Measurements from ENCODE around the gene KNL1. TPM values are rescaled to one million over a fixed set of nuclear protein-coding genes. Genes with fewer than 3 reads are reported as not detected.

KNL1 gene, protein sequence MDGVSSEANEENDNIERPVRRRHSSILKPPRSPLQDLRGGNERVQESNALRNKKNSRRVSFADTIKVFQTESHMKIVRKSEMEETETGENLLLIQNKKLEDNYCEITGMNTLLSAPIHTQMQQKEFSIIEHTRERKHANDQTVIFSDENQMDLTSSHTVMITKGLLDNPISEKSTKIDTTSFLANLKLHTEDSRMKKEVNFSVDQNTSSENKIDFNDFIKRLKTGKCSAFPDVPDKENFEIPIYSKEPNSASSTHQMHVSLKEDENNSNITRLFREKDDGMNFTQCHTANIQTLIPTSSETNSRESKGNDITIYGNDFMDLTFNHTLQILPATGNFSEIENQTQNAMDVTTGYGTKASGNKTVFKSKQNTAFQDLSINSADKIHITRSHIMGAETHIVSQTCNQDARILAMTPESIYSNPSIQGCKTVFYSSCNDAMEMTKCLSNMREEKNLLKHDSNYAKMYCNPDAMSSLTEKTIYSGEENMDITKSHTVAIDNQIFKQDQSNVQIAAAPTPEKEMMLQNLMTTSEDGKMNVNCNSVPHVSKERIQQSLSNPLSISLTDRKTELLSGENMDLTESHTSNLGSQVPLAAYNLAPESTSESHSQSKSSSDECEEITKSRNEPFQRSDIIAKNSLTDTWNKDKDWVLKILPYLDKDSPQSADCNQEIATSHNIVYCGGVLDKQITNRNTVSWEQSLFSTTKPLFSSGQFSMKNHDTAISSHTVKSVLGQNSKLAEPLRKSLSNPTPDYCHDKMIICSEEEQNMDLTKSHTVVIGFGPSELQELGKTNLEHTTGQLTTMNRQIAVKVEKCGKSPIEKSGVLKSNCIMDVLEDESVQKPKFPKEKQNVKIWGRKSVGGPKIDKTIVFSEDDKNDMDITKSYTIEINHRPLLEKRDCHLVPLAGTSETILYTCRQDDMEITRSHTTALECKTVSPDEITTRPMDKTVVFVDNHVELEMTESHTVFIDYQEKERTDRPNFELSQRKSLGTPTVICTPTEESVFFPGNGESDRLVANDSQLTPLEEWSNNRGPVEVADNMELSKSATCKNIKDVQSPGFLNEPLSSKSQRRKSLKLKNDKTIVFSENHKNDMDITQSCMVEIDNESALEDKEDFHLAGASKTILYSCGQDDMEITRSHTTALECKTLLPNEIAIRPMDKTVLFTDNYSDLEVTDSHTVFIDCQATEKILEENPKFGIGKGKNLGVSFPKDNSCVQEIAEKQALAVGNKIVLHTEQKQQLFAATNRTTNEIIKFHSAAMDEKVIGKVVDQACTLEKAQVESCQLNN (N-terminal part only)
- total RNA-seq: 30.6 and 30.8 TPM in 2 replicates

DNA sequence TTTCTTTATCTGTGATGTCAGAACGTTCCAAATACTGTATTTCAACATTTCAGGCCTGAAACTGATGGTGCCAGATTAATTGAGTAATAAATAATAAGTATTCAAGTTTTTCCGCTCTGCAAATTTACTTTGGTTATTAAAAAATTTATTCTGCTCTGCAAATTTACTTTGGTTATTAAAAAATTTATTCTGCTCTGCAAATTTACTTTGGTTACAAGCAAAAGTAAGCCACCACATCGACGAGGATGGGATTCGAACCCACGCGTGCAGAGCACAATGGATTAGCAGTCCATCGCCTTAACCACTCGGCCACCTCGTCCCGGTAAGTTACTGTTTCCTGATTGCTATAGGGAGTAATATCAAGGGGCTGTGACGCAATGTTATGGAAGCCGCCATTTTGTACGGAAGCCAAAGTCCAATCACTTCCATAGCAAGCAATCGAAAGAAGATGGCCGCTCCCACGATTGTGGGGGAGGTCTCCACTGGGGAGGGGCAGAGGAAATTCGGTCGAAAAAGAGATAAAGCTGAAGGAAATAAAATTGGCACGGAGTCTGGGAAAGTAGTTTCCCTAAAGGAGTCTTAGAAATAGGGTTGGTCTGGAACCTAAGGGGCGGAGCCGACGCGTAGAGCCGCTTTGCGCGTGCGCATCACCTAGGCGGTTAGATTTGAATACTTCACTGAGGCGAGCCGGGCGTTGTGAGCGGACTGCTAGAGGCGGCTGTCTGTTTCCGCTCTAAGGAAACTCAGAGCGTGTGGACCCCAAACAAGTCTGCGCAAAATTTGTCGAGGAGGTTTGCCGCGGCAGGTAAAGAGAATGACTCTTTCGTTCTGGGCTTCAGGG is at the start of gene KNL1:
Gene KNL1 (plus strand): TSS at position 662 of the 841 bp plus-strand sequence. CDS start 8,683 bp downstream, outside the sequence.
- intact Hi-C loops (cut with micrococcal nuclease): loop anchor here (1.0 to 10.0 kb wide), 4 partner anchors 25 to 298 kb away; partner anchors contain the start of genes C15orf62, GCHFR, RAD51 and RPUSD2
- H3K9me3 Mint-ChIP-seq: no peaks in the 10 kb centered on the region
- peak; percentile 90 for DNase-seq (ENCODE audit: low spot score)
- peaks cover 24% of the 10 kb centered on the region for H3K4me1 Mint-ChIP-seq (ENCODE audit: low read depth)
- no peaks in the 10 kb centered on the region for H3K36me3 Mint-ChIP-seq (ENCODE audit: low read depth)
- H3K27ac Mint-ChIP-seq: peak within 1 kb of the TSS; percentile 99
- H3K4me3 Mint-ChIP-seq (ENCODE audit: low read depth): peak within 1 kb of the TSS; percentile 93
- no peaks in the 10 kb centered on the region for H3K27me3 Mint-ChIP-seq (ENCODE audit: low read depth)

DNA sequence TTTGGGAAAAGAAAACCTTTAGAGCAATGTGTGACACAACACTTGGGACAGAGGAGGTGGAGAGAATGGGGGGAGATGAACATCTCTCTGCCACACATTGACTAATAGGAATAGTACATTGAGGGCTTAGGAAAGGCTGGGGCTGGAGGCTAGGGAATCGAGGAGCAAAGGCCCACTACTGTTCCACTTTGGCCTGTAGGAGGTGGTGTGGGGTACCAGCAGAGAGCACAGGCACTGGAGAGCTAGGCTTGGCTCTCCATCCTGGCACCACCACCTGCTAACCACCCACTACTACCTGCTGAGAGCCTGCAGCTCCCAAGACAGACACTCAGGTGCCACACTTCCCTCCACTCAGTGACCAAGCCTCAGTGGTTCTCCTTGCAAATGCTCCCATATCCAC is 48.6 kb upstream of the KNL1 start:
- DNase-seq (ENCODE audit: low spot score): no peak
- no peaks in the 10 kb centered on the region for H3K27me3 Mint-ChIP-seq (ENCODE audit: low read depth)
- H3K4me1 Mint-ChIP-seq (ENCODE audit: low read depth): peaks cover 3% of the 10 kb centered on the region
- H3K4me3 Mint-ChIP-seq (ENCODE audit: low read depth): no peak overlapping the region
- peaks cover 7% of the 10 kb centered on the region for H3K36me3 Mint-ChIP-seq (ENCODE audit: low read depth)
- intact Hi-C loops (cut with micrococcal nuclease): no loop called here
- H3K9me3 Mint-ChIP-seq: no peaks in the 10 kb centered on the region
- no peak overlapping the region for H3K27ac Mint-ChIP-seq

DNA sequence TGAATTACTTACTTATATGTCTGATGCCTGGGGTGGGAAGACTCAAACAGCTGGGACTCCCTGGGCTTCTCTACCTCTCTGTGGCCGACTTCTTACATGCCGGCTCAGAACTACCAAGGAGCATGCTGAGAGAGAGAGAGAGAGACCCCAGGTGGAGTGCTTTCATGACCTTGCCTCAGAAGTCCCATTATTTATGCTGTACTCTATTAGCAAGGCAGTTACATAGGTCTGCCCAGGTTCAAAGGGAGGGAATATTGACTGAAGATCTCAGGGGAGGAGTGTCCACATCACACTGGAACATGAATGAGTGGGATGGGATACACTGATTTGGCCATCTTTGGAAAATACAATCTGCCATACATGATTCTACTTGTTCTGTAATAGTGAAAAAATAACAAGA is 45.4 kb upstream of the KNL1 start:
- no peak for DNase-seq (ENCODE audit: low spot score)
- no peak overlapping the region for H3K4me3 Mint-ChIP-seq (ENCODE audit: low read depth)
- H3K27ac Mint-ChIP-seq: no peak overlapping the region
- no peaks in the 10 kb centered on the region for H3K9me3 Mint-ChIP-seq
- H3K27me3 Mint-ChIP-seq (ENCODE audit: low read depth): no peaks in the 10 kb centered on the region
- peaks cover 20% of the 10 kb centered on the region for H3K36me3 Mint-ChIP-seq (ENCODE audit: low read depth)
- intact Hi-C loops (cut with micrococcal nuclease): no loop called here
- peaks cover 3% of the 10 kb centered on the region for H3K4me1 Mint-ChIP-seq (ENCODE audit: low read depth)

DNA sequence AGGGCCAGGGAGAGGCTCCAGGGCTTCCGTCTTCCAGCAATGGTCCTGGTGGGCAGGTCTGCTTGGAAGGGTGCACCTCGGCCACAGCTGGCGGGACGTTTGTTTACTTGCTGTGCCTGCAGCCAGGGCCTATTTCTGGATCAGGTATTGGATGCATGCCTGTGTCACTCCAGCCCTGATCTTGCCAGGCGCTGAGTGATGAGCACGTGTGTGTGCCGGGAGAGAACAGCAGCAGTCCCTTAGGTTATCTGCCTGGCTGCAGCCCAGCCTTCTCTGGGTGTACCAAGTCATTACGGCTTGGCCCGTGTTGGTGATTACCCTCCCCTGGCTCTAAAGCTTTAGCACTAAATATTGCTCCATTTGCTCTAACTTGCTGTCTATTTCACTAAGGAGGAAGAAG is 44.2 kb upstream of the KNL1 start:
- Mint-ChIP-seq H3K4me3 (ENCODE audit: low read depth) (no peak overlapping the region), H3K9me3 (no peaks in the 10 kb centered on the region), H3K36me3 (ENCODE audit: low read depth) (peaks cover 27% of the 10 kb centered on the region), H3K27ac (no peak overlapping the region), H3K27me3 (ENCODE audit: low read depth) (no peaks in the 10 kb centered on the region), H3K4me1 (ENCODE audit: low read depth) (no peaks in the 10 kb centered on the region)
- no peak for DNase-seq (ENCODE audit: low spot score)
- intact Hi-C loops (cut with micrococcal nuclease): no loop called here

DNA sequence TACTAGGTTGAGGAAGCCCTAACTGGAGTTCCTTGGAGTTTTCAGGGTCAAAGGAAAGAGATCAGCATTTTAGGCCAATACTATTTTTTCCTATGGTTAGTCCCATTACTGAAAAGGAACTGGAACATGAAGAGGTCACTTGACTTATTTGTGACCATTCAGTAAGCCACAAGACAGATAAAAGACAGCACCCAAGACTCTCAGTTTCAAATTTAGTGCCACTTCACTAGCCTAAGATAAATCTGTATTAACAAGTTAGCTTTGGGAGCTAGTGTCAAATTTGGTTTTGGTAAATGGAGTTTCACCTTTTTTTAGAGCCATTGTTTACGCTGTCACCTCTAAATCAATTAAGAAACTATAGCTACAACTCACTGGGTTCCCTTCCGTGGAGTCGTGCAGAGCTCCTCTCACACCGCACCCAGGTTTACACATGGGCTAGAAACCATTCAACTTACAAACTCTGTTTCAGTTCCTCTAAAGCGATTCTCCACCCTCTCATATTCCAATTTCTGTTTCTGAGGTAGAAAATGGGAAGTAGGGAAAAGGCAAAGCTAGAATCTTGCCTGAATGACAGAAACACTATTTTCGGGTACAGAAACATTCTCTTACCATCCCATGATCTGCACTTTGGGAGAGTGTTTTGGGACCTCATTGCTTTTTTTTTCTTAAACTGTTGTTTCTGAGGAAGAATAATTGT is 43.6 kb upstream of the KNL1 start:
- Mint-ChIP-seq H3K27me3 (ENCODE audit: low read depth) (no peaks in the 10 kb centered on the region), H3K36me3 (ENCODE audit: low read depth) (peaks cover 32% of the 10 kb centered on the region), H3K27ac (no peak overlapping the region), H3K4me1 (ENCODE audit: low read depth) (no peaks in the 10 kb centered on the region), H3K9me3 (no peaks in the 10 kb centered on the region), H3K4me3 (ENCODE audit: low read depth) (no peak overlapping the region)
- intact Hi-C loops (cut with micrococcal nuclease): no loop called here
- no peak for DNase-seq (ENCODE audit: low spot score)

DNA sequence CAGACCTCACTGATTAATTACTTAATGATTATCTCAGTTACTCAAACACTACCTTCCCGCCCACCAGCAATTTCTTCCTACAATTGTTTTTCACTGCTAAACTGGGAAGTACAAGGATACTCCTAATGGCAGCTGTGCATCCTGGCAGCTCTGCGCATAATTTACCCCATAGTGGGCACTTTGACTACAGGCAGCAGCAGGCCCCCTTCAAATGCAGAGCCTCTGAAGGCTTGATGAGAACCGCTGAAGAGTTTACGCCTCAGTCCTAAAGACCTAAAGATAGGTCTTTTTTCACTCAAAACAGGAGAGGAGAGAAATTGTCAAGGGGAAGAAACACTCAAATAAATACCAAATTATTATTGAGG is 39.9 kb upstream of the KNL1 start:
- H3K36me3 Mint-ChIP-seq (ENCODE audit: low read depth): peaks cover 52% of the 10 kb centered on the region
- no peak overlapping the region for H3K4me3 Mint-ChIP-seq (ENCODE audit: low read depth)
- H3K4me1 Mint-ChIP-seq (ENCODE audit: low read depth): peaks cover 2% of the 10 kb centered on the region
- DNase-seq (ENCODE audit: low spot score): no peak
- H3K27ac Mint-ChIP-seq: no peak overlapping the region
- intact Hi-C loops (cut with micrococcal nuclease): no loop called here
- no peaks in the 10 kb centered on the region for H3K27me3 Mint-ChIP-seq (ENCODE audit: low read depth)
- no peaks in the 10 kb centered on the region for H3K9me3 Mint-ChIP-seq

DNA sequence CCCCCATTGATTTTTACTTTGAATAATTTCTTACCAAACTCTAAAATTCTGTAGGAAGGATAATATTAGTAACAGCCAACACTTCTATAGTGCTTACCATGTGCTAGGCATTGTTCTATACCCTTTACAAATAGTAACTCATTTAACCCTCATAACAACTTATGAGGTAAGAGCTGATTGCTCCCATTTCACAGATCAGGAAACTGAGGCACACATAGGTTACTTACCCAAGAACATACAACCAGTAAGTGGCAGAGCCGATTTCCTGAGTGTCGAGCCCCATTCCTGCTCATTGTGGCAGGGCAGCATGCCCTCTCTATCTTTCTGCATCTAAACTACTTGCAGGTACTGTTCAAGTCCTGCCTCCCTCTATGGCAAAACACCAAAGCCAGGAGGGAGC is 38.2 kb upstream of the KNL1 start:
- Mint-ChIP-seq H3K4me3 (ENCODE audit: low read depth) (no peak overlapping the region), H3K27ac (no peak overlapping the region), H3K4me1 (ENCODE audit: low read depth) (peaks cover 2% of the 10 kb centered on the region), H3K27me3 (ENCODE audit: low read depth) (no peaks in the 10 kb centered on the region), H3K36me3 (ENCODE audit: low read depth) (peaks cover 49% of the 10 kb centered on the region), H3K9me3 (no peaks in the 10 kb centered on the region)
- intact Hi-C loops (cut with micrococcal nuclease): no loop called here
- DNase-seq (ENCODE audit: low spot score): no peak

DNA sequence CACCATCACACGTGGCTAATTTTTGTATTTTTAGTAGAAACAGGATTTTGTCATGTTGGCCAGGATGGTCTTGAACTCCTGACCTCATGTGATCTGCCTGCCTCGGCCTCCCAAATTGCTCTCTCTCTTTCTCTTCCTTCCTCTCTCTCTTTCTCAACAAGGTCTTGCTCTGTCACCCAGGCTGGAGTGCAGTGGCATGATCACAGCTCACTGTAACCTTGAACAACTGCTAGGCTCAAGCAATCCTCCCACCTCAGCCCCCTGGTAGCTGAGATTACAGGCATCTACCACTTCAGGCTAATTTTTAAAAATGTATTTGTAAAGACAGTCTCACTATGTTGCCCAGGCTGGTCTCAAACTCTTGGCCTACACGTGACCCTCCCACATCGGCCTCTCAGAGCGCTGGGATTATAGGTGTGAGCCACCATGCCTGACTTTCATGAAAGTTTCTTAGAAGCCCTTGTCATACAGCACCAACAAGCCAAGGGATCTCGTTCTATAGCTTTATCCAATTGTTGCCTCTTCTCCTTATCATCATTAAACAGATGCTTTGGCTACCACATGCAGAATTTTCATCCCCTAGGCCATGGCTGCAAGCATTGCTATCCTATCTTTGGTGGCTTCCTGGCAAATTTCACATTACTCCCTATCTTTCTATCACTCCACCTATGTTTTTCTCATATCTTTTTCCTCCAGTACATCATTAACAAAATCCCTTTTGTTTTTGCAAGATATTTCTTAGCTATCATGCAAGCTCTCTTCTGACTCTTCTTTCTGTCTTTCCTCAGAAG is 34.9 kb upstream of the KNL1 start:
- Mint-ChIP-seq H3K27ac (no peak overlapping the region), H3K4me3 (ENCODE audit: low read depth) (no peak overlapping the region), H3K4me1 (ENCODE audit: low read depth) (peaks cover 10% of the 10 kb centered on the region), H3K27me3 (ENCODE audit: low read depth) (no peaks in the 10 kb centered on the region), H3K9me3 (no peaks in the 10 kb centered on the region), H3K36me3 (ENCODE audit: low read depth) (peaks cover 42% of the 10 kb centered on the region)
- intact Hi-C loops (cut with micrococcal nuclease): no loop called here
- no peak for DNase-seq (ENCODE audit: low spot score)

DNA sequence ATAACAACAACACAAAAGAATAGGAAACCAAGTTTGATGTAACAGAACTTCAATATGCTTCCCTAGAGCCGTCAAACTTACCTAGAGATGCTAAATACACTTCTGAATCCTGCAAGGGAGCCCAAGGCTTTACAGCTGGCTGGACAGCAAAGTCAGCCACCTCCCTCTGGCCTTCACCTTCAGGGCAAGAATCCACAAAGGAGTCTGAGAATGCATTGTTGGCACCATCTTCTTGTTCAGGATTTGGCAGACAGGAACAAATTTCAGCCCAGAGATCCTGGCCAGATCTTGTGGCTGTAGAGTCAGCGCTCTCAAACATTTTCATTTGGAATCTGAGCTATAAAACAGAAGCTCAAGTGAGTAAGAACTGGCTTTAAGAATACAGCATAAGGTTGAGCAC is 31.4 kb upstream of the KNL1 start:
- H3K4me3 Mint-ChIP-seq (ENCODE audit: low read depth): no peak overlapping the region
- H3K36me3 Mint-ChIP-seq (ENCODE audit: low read depth): peaks cover 12% of the 10 kb centered on the region
- intact Hi-C loops (cut with micrococcal nuclease): no loop called here
- peaks cover 26% of the 10 kb centered on the region for H3K4me1 Mint-ChIP-seq (ENCODE audit: low read depth)
- H3K27ac Mint-ChIP-seq: no peak overlapping the region
- no peak for DNase-seq (ENCODE audit: low spot score)
- H3K27me3 Mint-ChIP-seq (ENCODE audit: low read depth): no peaks in the 10 kb centered on the region
- no peaks in the 10 kb centered on the region for H3K9me3 Mint-ChIP-seq

DNA sequence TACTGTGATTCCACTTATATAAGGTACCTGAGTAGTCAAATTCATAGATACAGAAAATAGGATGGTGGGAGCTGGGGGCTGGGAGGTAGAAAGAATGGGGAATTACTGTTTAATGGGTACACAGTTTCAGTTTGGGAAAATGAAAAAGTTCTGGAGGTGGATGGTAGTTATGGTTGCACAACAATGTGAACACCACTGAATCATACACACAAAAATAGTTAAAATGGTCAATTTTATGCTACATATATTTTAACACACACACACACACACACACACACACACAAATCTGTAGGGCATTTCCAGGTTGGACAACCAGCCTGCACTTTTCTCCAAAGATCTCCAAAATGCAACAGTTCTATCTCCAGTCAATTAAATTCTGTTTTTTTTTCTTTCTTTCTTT is 30.6 kb upstream of the KNL1 start:
- no peak for DNase-seq (ENCODE audit: low spot score)
- intact Hi-C loops (cut with micrococcal nuclease): no loop called here
- Mint-ChIP-seq H3K4me3 (ENCODE audit: low read depth) (peak overlapping the region; percentile 96), H3K9me3 (no peaks in the 10 kb centered on the region), H3K27me3 (ENCODE audit: low read depth) (no peaks in the 10 kb centered on the region), H3K36me3 (ENCODE audit: low read depth) (peaks cover 12% of the 10 kb centered on the region), H3K27ac (no peak overlapping the region), H3K4me1 (ENCODE audit: low read depth) (peaks cover 25% of the 10 kb centered on the region)
